ENCODE data around the gene NKD2. TPM values are rescaled to one million over a fixed set of nuclear protein-coding genes. Genes with fewer than 3 reads are reported as not detected.

Gene NKD2
- total and polyA plus RNA-seq, 2 experiments from 2014 or later, result 9.0 to 11.9 TPM

- Histone ChIP-seq H3K27ac (ENCODE audit: low read depth) (no peak overlapping the region), H2AFZ (no peak overlapping the region), H3K4me3 (no peak overlapping the region), H3K4me1 (ENCODE audit: insufficient read depth) (no peaks in the 10 kb centered on the region), H3K4me2 (no peak overlapping the region), H3K27me3 (ENCODE audit: insufficient read depth) (peaks cover 7% of the 10 kb centered on the region), H3K36me3 (ENCODE audit: insufficient read depth) (no peaks in the 10 kb centered on the region), H3F3A (replicated peaks; ENCODE audit: low read depth) (no peaks in the 10 kb centered on the region; the same call in 1 of the 2 replicates), H4K20me1 (replicated peaks; ENCODE audit: insufficient read depth) (no peaks in the 10 kb centered on the region), H3K9me2 (ENCODE audit: insufficient read depth) (no peaks in the 10 kb centered on the region), H3K79me2 (replicated peaks; ENCODE audit: insufficient read depth) (no peaks in the 10 kb centered on the region)
- Mint-ChIP-seq H3K9me3 (no peaks in the 10 kb centered on the region), H3K27ac (no peak overlapping the region), H3K4me1 (peaks cover 9% of the 10 kb centered on the region), H3K36me3 (ENCODE audit: low read depth) (no peaks in the 10 kb centered on the region), H3K27me3 (ENCODE audit: insufficient read depth, low read depth, poor library complexity) (peaks cover 12% of the 10 kb centered on the region), H3K4me3 (no peak overlapping the region)
- ATAC-seq (no peak), DNase-seq (ENCODE audit: low spot score) (no peak)
- no peak for TF ChIP-seq NANOG (IDR thresholded peaks at IDR 0.05; ENCODE audit: borderline replicate concordance)
- no peak for TF ChIP-seq POLR2AphosphoS5 (IDR thresholded peaks at IDR 0.05; ENCODE audit: low read depth)
- TF ChIP-seq EZH2 (IDR thresholded peaks at IDR 0.05; ENCODE audit: low read depth, unreplicated experiment), result no peak
- no peak for TF ChIP-seq CREB1 (CRISPR knock-in tag; IDR thresholded peaks at IDR 0.05; ENCODE audit: low read depth)
- no peak for TF ChIP-seq REST (IDR thresholded peaks at IDR 0.05; ENCODE audit: unreplicated experiment)
- no peak for TF ChIP-seq JUNB (IDR thresholded peaks at IDR 0.05; ENCODE audit: unreplicated experiment)
- TF ChIP-seq ZNF114 (CRISPR knock-in tag; IDR thresholded peaks at IDR 0.05), result no peak
- no peak for TF ChIP-seq ETS1 (IDR thresholded peaks at IDR 0.05)
- TF ChIP-seq CTCF (conservative IDR thresholded peaks at IDR 0.05; ENCODE audit: low read depth in 2 of 2), result no peak
- no peak for TF ChIP-seq ZNF331 (CRISPR knock-in tag; IDR thresholded peaks at IDR 0.05; ENCODE audit: low read depth)
- TF ChIP-seq STAT1 (IDR thresholded peaks at IDR 0.05; ENCODE audit: unreplicated experiment), result no peak
- no peak for TF ChIP-seq EZH2phosphoT487 (IDR thresholded peaks at IDR 0.05; ENCODE audit: unreplicated experiment)
- TF ChIP-seq ZNF462 (CRISPR knock-in tag; IDR thresholded peaks at IDR 0.05), result no peak
Observed at GRCh38 chr5:998246-999031, 10.2 kb upstream of the NKD2 start.

Data from GM23338 (cell line).